Thyroid gland (tissue), 4 donors: ENCODE measurements around the gene ADRA2B.

Source experiments
- POLR2A ChIP-seq, 2 donors: fragments of 450-650 bp; IDR thresholded peaks; one replicate each; pipeline ENCODE4 v1.6.1; 2017; ENCODE audit warnings: antibody characterized with exemption in 2 of 2, mild to moderate bottlenecking in 2 of 2, moderate library complexity in 1 of 2
- TF ChIP-seq, protein P1 (sequence below), 6 experiments: fragments of 200-600 bp in 3 of 6; fragments of 450-650 bp in 3 of 6; sonication (generic) in 3 of 6; IDR thresholded peaks; one replicate each; pipeline ENCODE4 v1.5.1; 2016 to 2019; ENCODE audit warnings: antibody characterized with exemption in 6 of 6, mild to moderate bottlenecking in 2 of 6, inconsistent platforms in 1 of 6, moderate library complexity in 1 of 6

DNA sequence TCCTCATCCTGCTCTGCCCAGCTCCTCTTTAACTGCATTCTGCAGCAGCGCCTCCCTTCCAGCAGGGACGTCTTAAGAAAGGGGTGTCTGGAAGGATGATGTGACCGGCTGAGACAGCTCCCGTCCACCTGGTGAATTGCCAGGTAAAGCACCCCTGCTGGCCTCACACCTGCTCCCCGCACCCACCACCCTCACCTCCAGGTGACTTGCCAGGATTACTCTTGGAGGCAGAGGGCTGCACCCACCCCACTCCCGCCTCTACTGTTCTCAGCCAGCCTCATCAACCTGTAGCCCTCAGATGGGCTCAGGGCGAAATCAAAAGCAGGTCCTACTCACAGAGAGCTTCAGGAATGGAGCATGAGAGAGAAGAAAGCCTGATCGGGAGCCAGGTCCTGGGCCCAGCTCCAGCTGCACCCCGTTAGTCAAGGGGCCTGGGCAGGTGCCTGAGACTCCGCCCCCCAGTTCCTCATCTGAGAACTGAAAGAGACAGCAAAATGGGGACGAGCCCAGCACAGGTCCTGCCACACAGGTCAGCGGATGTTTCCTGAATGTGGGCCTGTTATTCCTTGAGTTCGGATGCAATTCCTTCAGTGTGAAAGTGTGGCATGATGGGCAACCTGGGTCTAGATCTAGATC lies 5.6 kb downstream of the ADRA2B start:
- no peak for TF ChIP-seq POLR2A (IDR thresholded peaks at IDR 0.05)
- TF ChIP-seq, protein P1, sequence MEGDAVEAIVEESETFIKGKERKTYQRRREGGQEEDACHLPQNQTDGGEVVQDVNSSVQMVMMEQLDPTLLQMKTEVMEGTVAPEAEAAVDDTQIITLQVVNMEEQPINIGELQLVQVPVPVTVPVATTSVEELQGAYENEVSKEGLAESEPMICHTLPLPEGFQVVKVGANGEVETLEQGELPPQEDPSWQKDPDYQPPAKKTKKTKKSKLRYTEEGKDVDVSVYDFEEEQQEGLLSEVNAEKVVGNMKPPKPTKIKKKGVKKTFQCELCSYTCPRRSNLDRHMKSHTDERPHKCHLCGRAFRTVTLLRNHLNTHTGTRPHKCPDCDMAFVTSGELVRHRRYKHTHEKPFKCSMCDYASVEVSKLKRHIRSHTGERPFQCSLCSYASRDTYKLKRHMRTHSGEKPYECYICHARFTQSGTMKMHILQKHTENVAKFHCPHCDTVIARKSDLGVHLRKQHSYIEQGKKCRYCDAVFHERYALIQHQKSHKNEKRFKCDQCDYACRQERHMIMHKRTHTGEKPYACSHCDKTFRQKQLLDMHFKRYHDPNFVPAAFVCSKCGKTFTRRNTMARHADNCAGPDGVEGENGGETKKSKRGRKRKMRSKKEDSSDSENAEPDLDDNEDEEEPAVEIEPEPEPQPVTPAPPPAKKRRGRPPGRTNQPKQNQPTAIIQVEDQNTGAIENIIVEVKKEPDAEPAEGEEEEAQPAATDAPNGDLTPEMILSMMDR (IDR thresholded peaks at IDR 0.05) = no peak
